ENCODE data around the gene DPYSL5.

DNA sequence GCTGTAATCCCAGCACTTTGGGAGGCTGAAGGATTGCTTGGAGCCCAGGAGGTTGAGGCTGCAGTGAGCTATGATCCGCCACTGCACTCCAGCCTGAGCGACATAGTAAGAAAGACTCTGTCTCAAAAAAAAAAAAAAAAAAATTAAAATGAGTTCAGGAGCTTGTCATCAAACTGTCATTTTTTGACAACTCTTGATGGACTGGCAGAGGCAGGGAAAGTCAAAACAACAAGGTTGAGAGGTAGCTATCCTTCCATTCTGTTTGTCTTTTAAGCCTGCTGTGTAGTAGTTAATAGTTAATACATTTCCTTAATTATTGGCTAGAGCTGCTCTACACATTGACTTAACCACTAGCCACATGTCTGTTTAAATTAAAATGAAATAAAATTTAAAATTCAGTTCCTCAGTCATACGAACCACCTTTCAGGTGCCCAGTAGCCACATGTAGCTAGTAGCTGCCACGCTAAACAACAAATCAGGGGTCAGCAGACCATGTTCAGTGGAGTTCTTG lies 22.7 kb downstream of the DPYSL5 start:
- TF ChIP-seq GATA3 (IDR thresholded peaks at IDR 0.05; ENCODE audit: low read depth, low read length) (no peak), GATA2 (IDR thresholded peaks at IDR 0.05; ENCODE audit: low read depth, low read length) (no peak)
